GM23248 (cell line): ENCODE results near the gene ANKH. TPM values are rescaled to one million over a fixed set of nuclear protein-coding genes. Genes with fewer than 3 reads are reported as not detected.

ENCODE experiments used
- DNase-seq: peaks from one replicate; pipeline ENCODE4 v3.0.0-alpha.2; 2015
- H2AFZ ChIP-seq: fragments of 200-600 bp; sonication (generic); 2 replicates; pipeline ENCODE4 v1.6.1; 2016; ENCODE audit warnings: antibody characterized with exemption
- H3F3A ChIP-seq: fragments of 200-600 bp; sonication (generic); 2 replicates; pipeline ENCODE4 v1.6.1; 2016; ENCODE audit warnings: mild to moderate bottlenecking, antibody characterized with exemption, mixed run types; ENCODE audit not compliant: insufficient read depth
- H3K27ac ChIP-seq: fragments of 200-600 bp; sonication (generic); 2 replicates; pipeline ENCODE4 v1.5.1; 2016; ENCODE audit warnings: mild to moderate bottlenecking
- H3K27me3 ChIP-seq: fragments of 200-600 bp; sonication (generic); replicated peaks from 2 replicates; pipeline ENCODE4 v1.6.1; 2016; ENCODE audit warnings: mild to moderate bottlenecking; ENCODE audit not compliant: insufficient read depth
- H3K36me3 ChIP-seq: fragments of 200-600 bp; sonication (generic); 2 replicates; pipeline ENCODE4 v1.6.1; 2016; ENCODE audit warnings: low read depth, mild to moderate bottlenecking
- H3K4me1 ChIP-seq: fragments of 200-600 bp; sonication (generic); 2 replicates; pipeline ENCODE4 v1.6.1; 2016; ENCODE audit warnings: mild to moderate bottlenecking; ENCODE audit not compliant: insufficient read depth
- H3K4me2 ChIP-seq: fragments of 200-600 bp; sonication (generic); one replicate; pipeline ENCODE4 v1.6.1; 2016; ENCODE audit warnings: mild to moderate bottlenecking; ENCODE audit not compliant: unreplicated experiment
- H3K4me3 ChIP-seq: fragments of 200-600 bp; sonication (generic); 2 replicates; pipeline ENCODE4 v1.5.1; 2016; ENCODE audit warnings: mild to moderate bottlenecking
- H3K79me2 ChIP-seq: fragments of 200-600 bp; sonication (generic); 2 replicates; pipeline ENCODE4 v1.6.1; 2016; ENCODE audit warnings: mild to moderate bottlenecking; ENCODE audit not compliant: insufficient read depth
- H3K9ac ChIP-seq: fragments of 200-600 bp; sonication (generic); 2 replicates; pipeline ENCODE4 v1.6.1; 2016; ENCODE audit warnings: mild to moderate bottlenecking
- H3K9me2 ChIP-seq: fragments of 200-600 bp; sonication (generic); 2 replicates; pipeline ENCODE4 v1.6.1; 2016; ENCODE audit warnings: mixed run types, mild to moderate bottlenecking, moderate library complexity; ENCODE audit not compliant: insufficient read depth
- H3K9me3 ChIP-seq: fragments of 200-600 bp; sonication (generic); one replicate; pipeline ENCODE4 v1.6.1; 2017; ENCODE audit warnings: low read depth
- H4K20me1 ChIP-seq: fragments of 200-600 bp; sonication (generic); 2 replicates; pipeline ENCODE4 v1.6.0; 2016; ENCODE audit not compliant: insufficient read depth
- EZH2 ChIP-seq: fragments of 200-600 bp; sonication (generic); IDR thresholded peaks from 2 replicates; pipeline ENCODE4 v1.6.1; 2018; ENCODE audit warnings: antibody characterized with exemption, mild to moderate bottlenecking; ENCODE audit not compliant: insufficient read depth, poor library complexity, severe bottlenecking
- EZH2phosphoT487 ChIP-seq: fragments of 200-600 bp; sonication (generic); IDR thresholded peaks from 2 replicates; pipeline ENCODE4 v1.6.1; 2018; ENCODE audit warnings: antibody characterized with exemption, moderate library complexity, mild to moderate bottlenecking, low read depth; ENCODE audit not compliant: insufficient read depth
- WGBS, 2 experiments: methylation state at CpG; one replicate each; pipeline ENCODE4 v1.1.6; 2015 to 2017; ENCODE audit warnings: low lambda C conversion rate in 2 of 2, low coverage in 1 of 2; ENCODE audit errors: missing lambda C conversion rate in 2 of 2; 5-methylcytosine and 5-hydroxymethylcytosine counted together
- in situ Hi-C: fragments of 300-500 bp; cut with MboI; formaldehyde crosslinking; loops from 2 replicates; pipeline ENCODE4 v1.15.0; 2020
- polyA plus RNA-seq: library from polyadenylated mRNA; unstranded; fragments of >200 nt; fragmentation: Nextera tagmentation; extraction: Ambion mirVana; gene quantifications from 2 replicates; pipeline ENCODE4 v1.2.1, GENCODE V29; 2016
- total RNA-seq: library from RNA; depleted of rRNA; stranded (reverse); fragments of >200 nt; shearing (Covaris generic); gene quantifications from 2 replicates; pipeline ENCODE4 v1.2.3, GENCODE V29; 2014

The ANKH gene
- total and polyA plus RNA-seq, 2 experiments from 2014 or later, result 45.9 to 47.6 TPM

DNA sequence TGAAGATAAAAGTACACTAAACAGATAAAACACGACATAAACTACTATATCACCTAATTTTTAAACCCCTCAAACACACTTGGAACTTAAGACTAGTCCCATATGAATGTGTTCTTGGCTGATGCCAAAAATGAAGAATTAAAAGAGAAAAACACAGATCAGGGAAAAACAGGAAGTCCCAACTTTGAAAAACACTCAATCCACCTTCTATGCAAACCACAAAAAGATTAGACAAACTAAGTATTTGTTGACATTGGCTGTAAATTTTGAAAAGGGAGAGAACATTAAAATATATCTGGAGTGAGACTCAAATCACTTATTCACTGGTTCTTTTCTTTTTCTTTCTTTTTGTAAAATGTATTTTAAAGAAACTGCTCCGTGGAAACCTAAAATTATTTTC, 81.4 kb downstream of the ANKH start:
- no peak overlapping the region for H3K27ac ChIP-seq
- peaks cover 4% of the 10 kb centered on the region; the same call in 1 of the 2 replicates for H3K4me1 ChIP-seq
- DNase-seq, result no peak
- in situ Hi-C loops, result no loop called here
- H4K20me1 ChIP-seq, result no peaks in the 10 kb centered on the region
- H3K79me2 ChIP-seq, result peaks cover 22% of the 10 kb centered on the region
- H3K36me3 ChIP-seq, result no peaks in the 10 kb centered on the region
- H3K9me2 ChIP-seq, result no peaks in the 10 kb centered on the region
- no peak overlapping the region for H3K9ac ChIP-seq
- no peaks in the 10 kb centered on the region for H3F3A ChIP-seq
- H3K27me3 ChIP-seq, result no peaks in the 10 kb centered on the region
- H3K9me3 ChIP-seq, result no peaks in the 10 kb centered on the region
- 39 to 44% methylated on average over 2 of the region's 2 CpGs for WGBS, 2 experiments
- H2AFZ ChIP-seq, result no peak overlapping the region
- H3K4me2 ChIP-seq, result no peak overlapping the region
- no peak overlapping the region for H3K4me3 ChIP-seq
- TF ChIP-seq EZH2 (no peak), EZH2phosphoT487 (no peak)

DNA sequence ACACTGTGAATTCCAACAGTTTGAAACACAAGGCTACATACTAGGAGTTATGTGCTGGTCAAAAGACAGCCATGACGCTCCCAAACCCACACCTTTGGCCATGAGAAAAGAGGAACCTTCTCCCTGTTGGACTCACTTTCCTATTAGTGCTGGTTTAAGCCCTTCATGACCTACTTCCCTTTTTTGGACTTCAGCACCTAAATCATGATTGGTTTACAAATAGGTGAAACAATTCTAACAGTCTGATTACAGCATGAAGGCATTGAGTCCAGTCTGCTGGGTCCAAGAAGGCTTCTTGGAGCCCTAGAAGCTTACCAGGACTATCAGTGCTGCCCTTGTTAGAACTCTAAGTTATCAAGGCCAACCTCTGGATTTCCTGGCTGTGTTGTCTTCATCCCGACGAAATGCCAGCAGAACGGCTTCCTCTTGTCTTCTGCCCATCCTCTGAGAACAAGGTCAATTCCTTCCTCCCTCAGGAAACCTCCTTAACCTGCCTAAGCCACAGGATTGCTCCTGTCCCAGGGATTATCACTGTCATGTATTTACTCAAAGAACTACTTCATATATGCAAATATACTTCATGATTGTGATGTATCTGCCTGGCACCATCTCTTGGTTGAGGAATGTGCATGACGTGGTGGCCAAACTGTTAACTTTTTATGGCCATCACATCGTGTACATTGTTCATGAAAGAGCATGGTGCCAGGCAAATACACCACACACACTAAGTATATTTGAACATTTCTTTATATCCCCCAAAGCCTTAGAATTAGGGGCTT, 83.6 kb downstream of the ANKH start:
- H3K79me2 ChIP-seq, result peaks cover 19% of the 10 kb centered on the region
- no peak overlapping the region for H3K4me2 ChIP-seq
- peaks cover 4% of the 10 kb centered on the region; the same call in 1 of the 2 replicates for H3K4me1 ChIP-seq
- H3K4me3 ChIP-seq, result no peak overlapping the region
- no peaks in the 10 kb centered on the region for H3K9me2 ChIP-seq
- no peaks in the 10 kb centered on the region for H3K9me3 ChIP-seq
- DNase-seq, result no peak
- no peak overlapping the region for H3K9ac ChIP-seq
- TF ChIP-seq EZH2 (no peak), EZH2phosphoT487 (no peak)
- in situ Hi-C loops, result no loop called here
- WGBS, 2 experiments, result 85 to 93% methylated on average over 6 of the region's 6 CpGs
- no peak overlapping the region for H3K27ac ChIP-seq
- no peaks in the 10 kb centered on the region for H3K27me3 ChIP-seq
- no peak overlapping the region for H2AFZ ChIP-seq
- H4K20me1 ChIP-seq, result no peaks in the 10 kb centered on the region
- H3K36me3 ChIP-seq, result no peaks in the 10 kb centered on the region
- H3F3A ChIP-seq, result no peaks in the 10 kb centered on the region

DNA sequence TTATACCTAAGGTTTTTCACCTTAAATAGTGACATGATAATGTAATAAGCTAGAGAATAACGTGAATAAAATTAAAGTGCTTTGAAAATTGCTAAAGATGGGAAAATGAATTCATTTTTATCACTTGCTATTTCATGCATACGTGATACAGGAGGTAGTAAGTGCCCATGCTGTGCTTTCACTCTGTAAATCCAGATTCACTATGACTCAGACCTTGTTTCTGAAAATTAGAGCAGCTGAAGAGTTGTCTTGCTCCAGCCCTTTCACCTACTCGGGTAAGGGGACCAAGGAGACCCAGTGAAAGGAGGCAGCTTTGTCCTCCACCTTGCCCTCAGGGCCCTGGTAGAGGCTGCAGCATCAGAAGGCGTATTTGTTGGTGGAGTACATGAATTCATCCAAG, 87.9 kb downstream of the ANKH start:
- Histone ChIP-seq H2AFZ (no peak overlapping the region), H3K4me3 (no peak overlapping the region), H3K9me3 (no peaks in the 10 kb centered on the region), H4K20me1 (no peaks in the 10 kb centered on the region), H3K27ac (no peak overlapping the region), H3K4me2 (no peak overlapping the region), H3K9ac (no peak overlapping the region), H3K36me3 (no peaks in the 10 kb centered on the region), H3K4me1 (peaks cover 6% of the 10 kb centered on the region; the same call in 1 of the 2 replicates), H3K9me2 (no peaks in the 10 kb centered on the region), H3K79me2 (peaks cover 15% of the 10 kb centered on the region), H3F3A (no peaks in the 10 kb centered on the region), H3K27me3 (no peaks in the 10 kb centered on the region)
- TF ChIP-seq EZH2phosphoT487, result no peak
- no peak for TF ChIP-seq EZH2
- WGBS, 2 experiments, result 88 to 92% methylated on average over 4 of the region's 4 CpGs
- in situ Hi-C loops, result no loop called here
- no peak for DNase-seq

- no peaks in the 10 kb centered on the region for H4K20me1 ChIP-seq
- H3K27ac ChIP-seq, result no peak overlapping the region
- no peaks in the 10 kb centered on the region for H3K9me2 ChIP-seq
- TF ChIP-seq EZH2phosphoT487 (no peak), EZH2 (no peak)
- H3K9me3 ChIP-seq, result no peaks in the 10 kb centered on the region
- H3K9ac ChIP-seq, result no peak overlapping the region
- peaks cover 6% of the 10 kb centered on the region; the same call in 1 of the 2 replicates for H3K4me1 ChIP-seq
- 89 to 91% methylated on average over 5 of the region's 5 CpGs for WGBS, 2 experiments
- DNase-seq, result no peak
- no peak overlapping the region for H2AFZ ChIP-seq
- H3K36me3 ChIP-seq, result no peaks in the 10 kb centered on the region
- no peak overlapping the region for H3K4me3 ChIP-seq
- no peaks in the 10 kb centered on the region for H3K27me3 ChIP-seq
- peaks cover 5% of the 10 kb centered on the region; the same call in 1 of the 2 replicates for H3K79me2 ChIP-seq
- in situ Hi-C loops, result no loop called here
- no peaks in the 10 kb centered on the region for H3F3A ChIP-seq
- H3K4me2 ChIP-seq, result no peak overlapping the region
Observed at GRCh38 chr5:14782591-14782990, 89.0 kb downstream of the ANKH start.
